Hepatocyte (in vitro differentiated cells): ENCODE results near the gene ENTHD1. TPM values are rescaled to one million over a fixed set of nuclear protein-coding genes. Genes with fewer than 3 reads are reported as not detected.

ENCODE experiments used
- DNase-seq: peaks from one replicate; pipeline ENCODE4 v3.0.0-alpha.2; 2016; ENCODE audit warnings: low spot score
- H2AFZ ChIP-seq: fragments of 200-600 bp; sonication (generic); 2 replicates; pipeline ENCODE4 v1.6.0; 2016; ENCODE audit warnings: antibody characterized with exemption, mild to moderate bottlenecking
- H3K27ac ChIP-seq: fragments of 200-600 bp; sonication (generic); 2 replicates; pipeline ENCODE4 v1.5.1; 2016; ENCODE audit warnings: mild to moderate bottlenecking
- H3K27me3 ChIP-seq: fragments of 200-600 bp; sonication (generic); 2 replicates; pipeline ENCODE4 v1.6.1; 2016
- H3K36me3 ChIP-seq: fragments of 200-600 bp; sonication (generic); replicated peaks from 2 replicates; pipeline ENCODE4 v1.5.1; 2016; ENCODE audit warnings: low read depth; ENCODE audit not compliant: insufficient read depth
- H3K4me1 ChIP-seq: fragments of 200-600 bp; sonication (generic); 2 replicates; pipeline ENCODE4 v1.5.1; 2016; ENCODE audit warnings: mild to moderate bottlenecking, moderate library complexity; ENCODE audit not compliant: insufficient read depth
- H3K4me2 ChIP-seq: fragments of 200-600 bp; sonication (generic); 2 replicates; pipeline ENCODE4 v1.6.0; 2016
- H3K4me3 ChIP-seq: fragments of 200-600 bp; sonication (generic); 2 replicates; pipeline ENCODE4 v1.5.1; 2016; ENCODE audit warnings: mild to moderate bottlenecking
- H3K79me2 ChIP-seq: fragments of 200-600 bp; sonication (generic); 2 replicates; pipeline ENCODE4 v1.6.0; 2017; ENCODE audit warnings: mild to moderate bottlenecking
- H3K9me2 ChIP-seq: fragments of 200-600 bp; sonication (generic); replicated peaks from 2 replicates; pipeline ENCODE4 v1.6.0; 2017; ENCODE audit warnings: mild to moderate bottlenecking; ENCODE audit not compliant: insufficient read depth
- H3K9me3 ChIP-seq: fragments of 200-600 bp; sonication (generic); 2 replicates; pipeline ENCODE4 v1.5.1; 2016; ENCODE audit warnings: low read depth, mild to moderate bottlenecking
- H4K20me1 ChIP-seq: fragments of 200-600 bp; sonication (generic); 2 replicates; pipeline ENCODE4 v1.6.0; 2016; ENCODE audit warnings: mild to moderate bottlenecking; ENCODE audit not compliant: insufficient read depth, poor library complexity, severe bottlenecking
- EZH2 ChIP-seq: fragments of 200-600 bp; sonication (generic); IDR thresholded peaks from 2 replicates; pipeline ENCODE4 v1.6.1; 2016; ENCODE audit warnings: antibody characterized with exemption, mild to moderate bottlenecking, borderline replicate concordance
- EZH2phosphoT487 ChIP-seq: fragments of 200-600 bp; sonication (generic); IDR thresholded peaks from one replicate; pipeline ENCODE4 v1.6.1; 2018; ENCODE audit warnings: antibody characterized with exemption, mild to moderate bottlenecking, low read depth, moderate library complexity; ENCODE audit not compliant: unreplicated experiment, severe bottlenecking
- WGBS: methylation state at CpG from one replicate; pipeline ENCODE4 v1.1.6; 2016; ENCODE audit warnings: low lambda C conversion rate; ENCODE audit errors: missing lambda C conversion rate; 5-methylcytosine and 5-hydroxymethylcytosine counted together
- polyA plus RNA-seq: library from polyadenylated mRNA; unstranded; fragments of >200 nt; fragmentation: Nextera tagmentation; extraction: Ambion mirVana; gene quantifications from 2 replicates; pipeline ENCODE4 v1.2.1, GENCODE V29; 2016
- total RNA-seq: library from RNA; depleted of rRNA; stranded (reverse); fragments of >200 nt; gene quantifications from 2 replicates; pipeline ENCODE4 v1.2.3, GENCODE V29; 2014
- TF ChIP-seq, protein P1 (sequence below): fragments of 200-600 bp; sonication (generic); IDR thresholded peaks from 2 replicates; pipeline ENCODE4 v1.5.1; 2016; ENCODE audit warnings: antibody characterized with exemption, mild to moderate bottlenecking; ENCODE audit not compliant: poor library complexity

The ENTHD1 gene, protein sequence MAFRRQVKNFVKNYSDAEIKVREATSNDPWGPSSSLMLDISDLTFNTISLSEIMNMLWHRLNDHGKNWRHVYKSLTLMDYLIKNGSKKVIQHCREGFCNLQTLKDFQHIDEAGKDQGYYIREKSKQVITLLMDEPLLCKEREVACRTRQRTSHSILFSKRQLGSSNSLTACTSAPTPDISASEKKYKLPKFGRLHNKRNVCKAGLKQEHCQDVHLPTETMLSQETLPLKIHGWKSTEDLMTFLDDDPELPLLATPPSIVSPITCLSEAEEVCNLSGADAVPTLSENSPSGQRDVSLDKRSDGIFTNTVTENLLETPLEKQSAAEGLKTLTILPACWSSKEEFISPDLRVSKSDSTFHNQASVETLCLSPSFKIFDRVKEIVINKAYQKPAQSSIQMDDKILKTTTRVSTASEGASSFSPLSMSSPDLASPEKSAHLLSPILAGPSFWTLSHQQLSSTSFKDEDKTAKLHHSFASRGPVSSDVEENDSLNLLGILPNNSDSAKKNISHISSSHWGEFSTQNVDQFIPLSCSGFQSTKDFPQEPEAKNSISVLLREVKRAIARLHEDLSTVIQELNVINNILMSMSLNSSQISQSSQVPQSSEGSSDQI
- total RNA-seq: not detected in 2 replicates
- not detected in 2 replicates for polyA plus RNA-seq

DNA sequence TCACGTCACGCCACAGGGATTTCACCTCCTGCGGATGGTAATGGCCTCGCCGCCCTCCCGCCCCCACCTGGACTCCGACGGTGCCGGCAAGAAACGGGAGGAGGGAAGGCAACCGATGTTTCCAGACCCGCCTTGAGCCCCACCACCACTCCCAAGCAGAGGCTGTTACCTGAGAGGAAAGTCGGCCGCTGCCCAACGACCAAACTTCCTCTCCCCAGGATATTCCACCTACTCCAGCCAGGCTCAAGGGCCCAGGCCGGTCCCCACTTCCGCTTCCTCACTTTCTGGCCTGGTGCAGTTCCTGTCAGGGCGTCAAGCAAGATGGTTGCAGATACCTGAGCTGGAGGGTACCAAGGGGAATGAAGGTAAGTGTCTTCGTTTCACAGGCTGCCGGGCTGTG lies at the start of gene ENTHD1:
Gene ENTHD1 (minus strand): TSS at position 235 of the 400 bp plus-strand sequence. CDS start 6,012 bp downstream, outside the sequence.
- Histone ChIP-seq H3K9me3 (no peaks in the 10 kb centered on the region), H3K36me3 (no peaks in the 10 kb centered on the region), H3K27me3 (peaks cover 9% of the 10 kb centered on the region), H4K20me1 (no peaks in the 10 kb centered on the region), H2AFZ (no peak within 1 kb of the TSS), H3K9me2 (no peaks in the 10 kb centered on the region), H3K27ac (no peak within 1 kb of the TSS), H3K4me1 (no peaks in the 10 kb centered on the region), H3K79me2 (no peaks in the 10 kb centered on the region), H3K4me3 (no peak within 1 kb of the TSS), H3K4me2 (no peak within 1 kb of the TSS)
- no peak for TF ChIP-seq EZH2
- TF ChIP-seq, protein P1, sequence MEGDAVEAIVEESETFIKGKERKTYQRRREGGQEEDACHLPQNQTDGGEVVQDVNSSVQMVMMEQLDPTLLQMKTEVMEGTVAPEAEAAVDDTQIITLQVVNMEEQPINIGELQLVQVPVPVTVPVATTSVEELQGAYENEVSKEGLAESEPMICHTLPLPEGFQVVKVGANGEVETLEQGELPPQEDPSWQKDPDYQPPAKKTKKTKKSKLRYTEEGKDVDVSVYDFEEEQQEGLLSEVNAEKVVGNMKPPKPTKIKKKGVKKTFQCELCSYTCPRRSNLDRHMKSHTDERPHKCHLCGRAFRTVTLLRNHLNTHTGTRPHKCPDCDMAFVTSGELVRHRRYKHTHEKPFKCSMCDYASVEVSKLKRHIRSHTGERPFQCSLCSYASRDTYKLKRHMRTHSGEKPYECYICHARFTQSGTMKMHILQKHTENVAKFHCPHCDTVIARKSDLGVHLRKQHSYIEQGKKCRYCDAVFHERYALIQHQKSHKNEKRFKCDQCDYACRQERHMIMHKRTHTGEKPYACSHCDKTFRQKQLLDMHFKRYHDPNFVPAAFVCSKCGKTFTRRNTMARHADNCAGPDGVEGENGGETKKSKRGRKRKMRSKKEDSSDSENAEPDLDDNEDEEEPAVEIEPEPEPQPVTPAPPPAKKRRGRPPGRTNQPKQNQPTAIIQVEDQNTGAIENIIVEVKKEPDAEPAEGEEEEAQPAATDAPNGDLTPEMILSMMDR: no peak
- TF ChIP-seq EZH2phosphoT487: no peak
- DNase-seq: no peak
- WGBS: 90% methylated on average over 20 of the region's 20 CpGs

DNA sequence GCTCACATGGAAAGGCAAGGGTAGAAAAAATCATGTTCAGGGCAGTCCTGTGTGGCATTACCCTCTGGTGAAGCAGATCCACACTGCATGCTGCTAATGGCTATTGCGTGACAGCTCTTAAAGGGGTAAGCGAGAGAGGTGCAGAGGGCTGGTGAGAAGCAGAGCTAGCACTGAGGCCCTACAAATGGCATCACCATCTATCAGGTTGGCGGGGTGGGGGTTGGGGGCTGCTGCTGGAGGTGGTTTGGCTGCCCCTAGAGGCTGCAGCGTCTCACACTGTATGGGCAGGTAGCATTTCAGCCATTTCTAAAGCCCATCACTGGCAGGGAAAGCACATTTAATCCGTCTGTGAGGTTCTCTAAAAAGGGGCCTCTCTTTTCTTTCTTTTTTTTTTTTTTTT lies 49.8 kb upstream of the ENTHD1 start:
- Histone ChIP-seq H3K79me2 (no peaks in the 10 kb centered on the region), H3K4me3 (no peak overlapping the region), H3K27ac (no peak overlapping the region), H3K4me2 (no peak overlapping the region), H3K36me3 (no peaks in the 10 kb centered on the region), H3K9me3 (no peaks in the 10 kb centered on the region), H3K4me1 (peaks cover 8% of the 10 kb centered on the region), H3K27me3 (no peaks in the 10 kb centered on the region), H4K20me1 (no peaks in the 10 kb centered on the region), H2AFZ (no peak overlapping the region), H3K9me2 (no peaks in the 10 kb centered on the region)
- 61% methylated on average over 5 of the region's 5 CpGs for WGBS
- no peak for TF ChIP-seq EZH2phosphoT487
- TF ChIP-seq, protein P1: no peak
- no peak for TF ChIP-seq EZH2
- DNase-seq: no peak

DNA sequence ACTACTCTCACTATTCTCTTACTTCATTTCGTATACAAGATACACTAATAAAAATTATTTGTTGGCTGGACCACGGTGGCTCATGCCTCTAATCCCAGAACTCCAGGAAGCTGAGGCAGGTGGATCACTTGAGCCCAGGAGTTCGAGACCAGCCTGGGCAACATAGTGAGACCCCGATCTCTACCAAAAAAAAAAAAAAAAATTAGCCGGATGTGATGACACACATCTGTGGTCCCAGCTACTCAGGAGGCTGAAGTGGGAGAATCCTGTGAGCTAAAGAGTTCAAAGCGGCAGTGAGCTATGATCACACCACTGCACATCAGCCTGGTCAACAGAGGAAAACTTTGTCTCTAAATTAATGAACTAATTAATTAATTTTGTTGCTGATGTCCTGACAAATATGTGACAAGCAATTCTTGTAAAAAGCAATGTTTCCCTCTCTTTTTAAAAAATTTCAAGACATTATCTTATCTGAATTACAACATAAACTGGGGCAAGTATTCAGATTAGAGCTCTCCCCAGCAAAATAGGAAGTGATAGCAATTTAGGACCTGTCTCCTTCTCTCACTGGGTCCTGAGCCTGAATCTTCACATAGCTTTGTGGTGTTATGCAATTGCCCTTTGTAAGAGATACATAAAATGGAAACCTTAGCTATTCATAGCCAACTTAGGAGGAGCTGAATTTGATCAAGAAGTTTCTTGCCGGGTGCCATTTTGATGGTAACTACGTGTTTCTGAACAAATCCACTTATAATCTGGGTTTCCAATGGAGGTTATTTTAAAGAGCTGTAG lies 49.1 kb upstream of the ENTHD1 start:
- Histone ChIP-seq H3K9me2 (no peaks in the 10 kb centered on the region), H3K79me2 (no peaks in the 10 kb centered on the region), H3K4me3 (no peak overlapping the region), H3K4me1 (peaks cover 8% of the 10 kb centered on the region), H4K20me1 (no peaks in the 10 kb centered on the region), H3K27ac (no peak overlapping the region), H3K9me3 (no peaks in the 10 kb centered on the region), H3K27me3 (no peaks in the 10 kb centered on the region), H3K36me3 (no peaks in the 10 kb centered on the region), H2AFZ (no peak overlapping the region), H3K4me2 (no peak overlapping the region)
- no peak for DNase-seq
- 87% methylated on average over 8 of the region's 8 CpGs for WGBS
- TF ChIP-seq EZH2phosphoT487 (no peak), EZH2 (no peak)
- TF ChIP-seq, protein P1: no peak
